Kidney (tissue), 14 donors: ENCODE results near the gene MAML2. TPM values are rescaled to one million over a fixed set of nuclear protein-coding genes. Genes with fewer than 3 reads are reported as not detected.

ENCODE experiments used
- DNase-seq, 5 donors: peaks; one replicate each; pipeline ENCODE4 v3.0.0-alpha.2; 2013 to 2020
- FAIRE-seq: peaks from 2 replicates; lab custom pipeline; 2012; peaks lifted over from hg19 to GRCh38; lab: Jason Lieb, UNC
- H3K27ac ChIP-seq, 2 donors: one replicate each; pipeline ENCODE4 v1.7.0; 2013; ENCODE audit warnings: low read depth in 2 of 2, low read length in 2 of 2, inconsistent platforms in 1 of 2
- H3K27me3 ChIP-seq: one replicate; pipeline ENCODE4 v1.7.1; 2013; ENCODE audit warnings: low read length, inconsistent platforms; ENCODE audit not compliant: control insufficient read depth, insufficient read depth
- H3K36me3 ChIP-seq, 3 donors: one replicate each; pipeline versions ENCODE4 v1.7.0 to v1.7.1; 2013; ENCODE audit warnings: low read length in 3 of 3, control low read depth in 1 of 3, inconsistent platforms in 1 of 3; ENCODE audit not compliant: insufficient read depth in 3 of 3, control insufficient read depth in 2 of 3
- H3K4me1 ChIP-seq, 3 donors: one replicate each; pipeline versions ENCODE4 v1.7.0 to v1.7.1; 2013; ENCODE audit warnings: low read length in 3 of 3, inconsistent platforms in 1 of 3, low read depth in 1 of 3; ENCODE audit not compliant: control insufficient read depth in 2 of 3, insufficient read depth in 2 of 3
- H3K4me3 ChIP-seq, 3 donors: one replicate each; pipeline versions ENCODE4 v1.7.0 to v1.8.1; 2013; ENCODE audit warnings: low read length in 3 of 3, control low read depth in 1 of 3, inconsistent platforms in 1 of 3
- H3K9ac ChIP-seq, 3 donors: one replicate each; pipeline versions ENCODE4 v1.7.0 to v1.7.1; 2013; ENCODE audit warnings: low read length in 3 of 3, control low read depth in 1 of 3, inconsistent platforms in 1 of 3
- H3K9me3 ChIP-seq, 3 donors: one replicate each; pipeline versions ENCODE4 v1.7.0 to v1.7.1; 2013; ENCODE audit warnings: low read length in 3 of 3, control low read depth in 1 of 3, inconsistent platforms in 1 of 3; ENCODE audit not compliant: control insufficient read depth in 2 of 3, insufficient read depth in 1 of 3
- CTCF ChIP-seq: IDR thresholded peaks from 3 replicates; pipeline ENCODE4 v1.5.1; 2012; ENCODE audit warnings: mild to moderate bottlenecking, moderate library complexity, borderline replicate concordance; ENCODE audit not compliant: insufficient read depth; ENCODE audit errors: extremely low read depth
- intact Hi-C: fragments of 100-400 bp; cut with DNase I; formaldehyde crosslinking; loops from one replicate; pipeline ENCODE4 v1.11.1; 2022
- polyA plus RNA-seq: library from polyadenylated mRNA; stranded (reverse); fragments of 350-450 nt; fragmentation: Illumina TruSeq; extraction: RNeasy Lipid Tissue Mini Kit (QIAGEN cat#74804); gene quantifications from one replicate; pipeline ENCODE4 v1.2.3, GENCODE V29; 2014; ENCODE audit warnings: low read depth, low replicate concordance; ENCODE audit not compliant: insufficient read depth
- total RNA-seq: library from RNA; stranded (reverse); fragmentation: NEBNext Ultra II Directional; extraction: Animal tissue kit (Norgen Biotek cat#: 25700); gene quantifications from one replicate; pipeline ENCODE4 v1.2.1, GENCODE V29; 2021
- donor health status: control.
- donor health status: control.
- donor health status: control.
- donor health status: control.
- donor health status: control.
- donor health status: DM: yes; HTN: yes; CAD: no.
- donor health status: Normal renal cell carcinoma (clear cell type).

Gene MAML2
- total and polyA plus RNA-seq, 2 donors from 2014 or later: 4.9 to 32.3 TPM

GRCh38 chr11:96024666-96025065 is 318.3 kb downstream of the MAML2 start:
- intact Hi-C loops: no loop called here
- no peaks in the 10 kb centered on the region for H3K27me3 ChIP-seq

GRCh38 chr11:96023275-96023674 is 319.7 kb downstream of the MAML2 start:
- Histone ChIP-seq H3K9ac (no peak overlapping the region), H3K36me3 (no peaks in the 10 kb centered on the region), H3K9me3 (no peaks in the 10 kb centered on the region), H3K27me3 (no peaks in the 10 kb centered on the region), H3K27ac (no peak overlapping the region), H3K4me1 (no peaks in the 10 kb centered on the region), H3K4me3 (no peak overlapping the region)
- TF ChIP-seq CTCF: no peak
- FAIRE-seq (no peak), DNase-seq (peak in 2 of 5 donors; percentile 24 to 65)
- intact Hi-C loops: no loop called here

More at GRCh38 chr11:96024666-96025065, 318.3 kb downstream of the MAML2 start:
- H3K36me3 ChIP-seq: no peaks in the 10 kb centered on the region
- H3K9ac ChIP-seq: no peak overlapping the region
- no peak overlapping the region for H3K4me3 ChIP-seq
- no peak overlapping the region for H3K27ac ChIP-seq
- FAIRE-seq (no peak), DNase-seq (no peak)
- H3K9me3 ChIP-seq: no peaks in the 10 kb centered on the region
- TF ChIP-seq CTCF: no peak
- no peaks in the 10 kb centered on the region for H3K4me1 ChIP-seq

- intact Hi-C loops: no loop called here
- FAIRE-seq: no peak
- no peaks in the 10 kb centered on the region for H3K36me3 ChIP-seq
Measured at GRCh38 chr11:96021901-96022650, 320.9 kb downstream of the MAML2 start.

More at GRCh38 chr11:96021901-96022650, 320.9 kb downstream of the MAML2 start:
- DNase-seq: no peak
- no peaks in the 10 kb centered on the region for H3K27me3 ChIP-seq
- H3K4me1 ChIP-seq: peaks cover 0 to 4% (median 0%) of the 10 kb centered on the region in 3 donors
- no peak overlapping the region for H3K9ac ChIP-seq
- no peak for TF ChIP-seq CTCF
- no peak overlapping the region for H3K27ac ChIP-seq
- H3K4me3 ChIP-seq: no peak overlapping the region
- no peaks in the 10 kb centered on the region for H3K9me3 ChIP-seq
